HG02852 (cell line): ENCODE measurements around the gene SLC30A10.
"Not testable (repeated sequence)": the region's sequence is repeated elsewhere in the genome, so short reads cannot be mapped to it uniquely, and the experiment has no call there.

Experiments
- ATAC-seq: cut with Tn5 transposase; IDR thresholded peaks from one replicate; pipeline ENCODE4 v1.9.1; 2021; ENCODE audit warnings: mild to moderate bottlenecking, moderate library complexity; ENCODE audit not compliant: unreplicated experiment

Gene SLC30A10

DNA sequence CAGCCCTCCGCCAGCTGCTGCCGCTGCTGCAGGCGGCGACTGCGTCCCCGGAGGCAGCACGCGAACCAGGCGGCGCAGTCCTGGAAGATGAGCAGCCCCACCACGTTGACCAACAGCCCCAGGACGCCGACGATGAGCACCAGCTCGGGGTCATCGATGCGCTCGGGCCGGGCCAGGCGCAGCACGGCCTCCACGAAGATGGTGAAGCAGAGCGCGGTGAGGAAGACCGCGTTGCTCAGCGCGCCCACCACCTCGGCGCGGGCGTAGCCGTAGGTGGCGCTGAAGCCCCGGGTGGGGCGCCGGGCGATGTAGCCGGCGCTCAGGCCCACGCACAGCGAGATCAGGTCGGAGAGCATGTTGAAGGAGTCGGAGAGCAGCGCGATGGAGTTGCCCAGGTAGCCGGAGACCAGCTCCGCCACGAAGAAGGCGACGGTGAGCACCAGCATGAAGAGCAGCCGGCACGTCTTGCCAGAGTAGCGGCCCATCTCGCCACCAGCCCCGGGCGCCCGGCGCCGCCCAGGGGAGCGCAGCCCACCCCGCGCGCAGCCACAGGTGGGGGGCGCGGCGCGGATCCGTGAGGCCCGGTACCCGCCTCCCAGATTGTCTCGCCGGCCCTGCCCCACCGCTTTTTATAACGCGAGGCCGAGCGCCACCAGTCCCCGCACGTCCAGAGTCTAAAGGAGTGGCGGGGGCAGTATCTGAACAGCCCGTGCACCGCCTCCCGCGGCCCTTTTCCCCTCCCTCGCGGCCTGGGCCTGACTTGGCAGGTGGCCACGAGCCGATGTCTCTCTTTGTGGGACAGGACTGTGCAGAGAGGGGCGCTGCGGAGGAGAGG is at the start of gene SLC30A10:
TSS of gene SLC30A10 (minus strand) at position 602 of the 835 bp plus-strand sequence. CDS start at position 485, 117 bp downstream.
- peak; percentile 66 for ATAC-seq

DNA sequence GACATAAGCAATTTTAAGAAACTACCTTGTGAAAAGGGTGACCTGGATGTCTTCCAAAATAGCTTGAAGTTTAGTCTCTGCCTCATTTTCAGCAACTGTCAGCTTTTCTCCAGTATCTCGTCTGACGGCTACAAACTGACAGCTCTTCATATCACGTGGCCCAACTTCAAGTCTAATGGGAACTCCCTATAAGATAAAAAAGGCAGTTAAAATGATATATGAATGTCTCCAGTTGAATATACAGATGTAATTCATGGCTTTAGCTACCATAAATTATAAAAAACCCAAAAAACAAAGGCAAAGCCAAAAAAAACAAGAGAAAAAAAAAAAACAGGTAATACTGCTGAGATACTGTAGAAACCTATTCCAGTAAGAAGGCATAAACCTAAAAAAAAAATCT is 44.9 kb upstream of the SLC30A10 start:
- ATAC-seq: no peak

DNA sequence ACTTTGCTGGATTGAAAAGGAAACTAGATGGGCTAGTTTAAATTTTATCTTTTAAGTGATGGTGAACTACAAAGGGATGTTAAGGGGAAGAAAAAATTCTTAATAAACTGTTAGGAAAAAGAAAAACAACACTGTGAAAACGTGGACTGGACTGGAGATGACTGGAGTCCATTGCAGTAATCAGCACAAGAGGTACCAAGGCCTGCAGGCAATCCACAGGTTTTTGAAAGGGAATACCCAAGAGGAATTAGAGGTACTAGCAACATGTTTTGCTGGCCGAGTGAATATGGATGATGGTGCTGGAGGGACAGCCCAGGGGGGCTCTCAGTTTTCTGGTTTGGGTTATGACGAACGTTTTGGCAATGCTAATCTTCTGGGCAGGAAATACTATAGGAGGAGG is 39.0 kb upstream of the SLC30A10 start:
- ATAC-seq: no peak

DNA sequence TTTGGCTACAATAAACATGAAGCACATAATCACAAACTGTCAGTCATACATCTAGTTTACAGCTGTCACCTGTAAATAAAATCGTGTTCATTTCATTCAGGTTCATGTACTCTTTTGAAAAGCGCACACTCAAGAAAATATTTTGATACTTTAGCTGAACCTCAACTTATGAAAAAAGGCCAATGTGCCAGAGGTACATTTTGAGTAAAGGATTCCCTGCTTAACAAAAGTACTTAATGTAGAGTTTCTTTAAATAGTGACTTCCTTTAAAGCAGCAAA is 37.7 kb upstream of the SLC30A10 start:
- ATAC-seq: no peak

DNA sequence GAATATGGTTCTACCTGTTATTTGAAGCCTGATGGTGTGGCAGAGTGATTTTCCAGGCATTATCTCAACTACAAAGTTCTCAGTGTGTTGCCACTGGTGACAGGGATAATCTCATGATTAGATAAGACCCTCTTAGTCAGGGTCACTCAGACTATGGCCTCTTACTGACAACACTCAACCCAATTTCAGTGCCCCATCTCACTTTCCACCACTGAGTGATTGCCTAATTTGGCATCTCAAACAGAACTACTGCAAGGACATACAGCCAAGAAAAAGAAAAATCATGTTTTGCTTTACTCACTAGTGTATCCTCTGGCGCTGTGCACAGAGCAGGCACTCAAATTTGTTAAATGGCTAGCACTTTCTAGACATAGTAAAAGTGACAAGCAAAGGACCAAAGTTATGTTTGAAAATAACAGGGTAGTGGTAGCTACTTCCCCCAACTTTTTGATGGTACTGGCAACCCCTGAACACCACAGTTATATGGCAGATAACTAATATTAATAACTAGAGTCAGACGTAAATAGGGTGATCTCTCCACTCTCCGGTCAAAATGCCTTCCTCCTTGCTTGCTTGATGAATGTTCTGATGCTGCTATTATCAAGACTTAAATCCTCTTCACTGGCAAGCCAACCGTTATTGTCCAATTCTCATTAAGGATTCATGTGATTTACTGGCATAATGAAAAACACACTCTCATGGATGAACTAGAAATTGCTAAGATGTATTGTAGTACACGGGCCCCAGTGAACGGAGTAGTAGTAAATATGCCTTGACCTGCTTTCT is 37.1 kb upstream of the SLC30A10 start:
- no peak for ATAC-seq

DNA sequence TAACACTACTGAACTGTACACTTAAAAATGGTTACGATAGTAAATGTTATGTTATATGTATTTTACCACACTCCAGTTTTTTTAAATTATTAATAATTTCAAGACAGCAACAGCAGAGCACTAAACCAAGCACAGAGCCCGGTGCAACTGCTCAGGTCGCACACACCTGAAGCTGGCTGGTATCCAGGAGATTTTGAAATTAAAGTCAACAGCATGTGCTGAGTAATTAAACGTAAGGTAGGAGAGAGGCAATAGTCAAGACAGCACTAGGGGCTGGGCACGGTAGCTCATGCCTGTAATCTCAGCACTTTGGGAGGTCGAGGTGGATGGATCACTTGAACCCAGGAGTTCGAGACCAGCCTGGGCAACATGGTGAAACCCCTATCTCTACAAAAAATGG is 35.1 kb upstream of the SLC30A10 start:
- no peak for ATAC-seq

DNA sequence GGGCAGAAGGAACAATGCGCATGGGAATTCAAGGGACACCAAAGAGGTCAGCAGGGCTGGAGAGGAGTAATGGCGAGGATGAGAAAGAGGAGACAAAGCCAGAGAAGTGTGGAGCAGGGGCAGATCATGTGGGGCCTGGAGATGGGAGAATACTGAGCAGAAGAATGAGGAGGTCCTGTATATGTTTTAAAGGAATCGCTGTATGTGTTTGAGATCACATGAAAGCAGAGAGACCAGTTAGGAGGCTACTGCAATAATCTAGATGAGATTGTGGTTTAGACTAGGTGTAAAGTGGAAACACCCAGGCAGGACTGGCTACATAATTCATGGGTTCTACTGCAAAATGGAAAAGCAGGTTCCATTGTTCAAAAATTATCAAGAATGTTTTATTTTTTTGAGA is 33.3 kb upstream of the SLC30A10 start:
- ATAC-seq: no peak

DNA sequence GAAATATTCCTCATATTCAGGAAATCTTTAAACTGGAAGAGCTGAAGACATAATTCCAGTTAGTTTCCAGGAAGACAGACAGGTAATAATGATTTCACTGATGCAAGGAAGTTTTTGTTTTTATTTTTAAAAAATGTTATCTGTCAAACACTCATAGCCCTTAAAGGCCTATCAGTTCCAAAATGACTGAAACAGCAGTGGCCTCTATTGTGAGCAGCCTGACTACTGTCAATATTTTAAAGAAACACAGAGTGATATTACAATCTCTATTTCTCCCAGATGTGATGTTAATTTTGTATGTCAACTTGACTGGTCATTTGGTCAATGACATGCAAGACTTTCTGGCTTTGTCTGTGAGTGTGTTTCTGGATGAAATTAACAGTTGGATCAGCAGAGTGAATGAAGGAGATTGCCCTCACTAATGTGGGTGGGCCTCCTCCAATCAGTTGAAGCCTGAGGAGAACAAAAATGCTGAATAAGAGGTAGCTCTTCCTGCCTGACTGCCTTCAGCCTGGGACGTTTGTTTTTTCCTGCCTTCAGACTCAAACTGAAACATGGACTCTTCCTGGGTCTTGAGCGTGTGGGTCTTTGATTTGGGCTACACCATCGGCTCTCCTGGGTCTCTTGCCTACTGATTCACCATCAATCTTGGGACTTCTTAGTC is 31.3 kb upstream of the SLC30A10 start:
- ATAC-seq: no peak

DNA sequence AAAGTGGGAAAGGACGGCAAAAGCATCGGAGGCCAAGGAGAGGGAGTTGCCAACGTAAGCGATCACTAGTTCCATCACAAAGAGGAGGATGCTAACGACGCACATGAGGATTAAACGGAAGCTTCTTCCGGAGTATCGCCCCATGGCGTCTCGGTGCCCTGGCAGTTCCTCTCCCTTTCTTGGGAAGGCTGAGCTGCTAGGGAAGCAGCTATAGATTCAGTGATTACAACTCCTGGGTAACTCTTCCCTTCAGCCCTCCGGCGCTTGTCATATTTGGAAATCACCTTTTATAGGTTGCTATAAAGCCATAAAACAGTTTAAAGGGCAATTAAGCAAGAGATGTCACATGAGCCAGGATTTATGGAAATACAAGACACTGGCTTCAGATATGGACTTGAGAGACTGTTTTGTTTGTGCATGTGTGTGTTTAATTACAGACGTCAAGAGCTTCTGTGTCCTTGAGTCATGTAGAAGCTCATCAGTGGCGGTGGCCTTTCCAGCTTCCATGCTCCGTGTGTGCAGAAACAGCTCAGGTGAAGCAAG is 30.6 kb upstream of the SLC30A10 start:
- ATAC-seq: no peak

DNA sequence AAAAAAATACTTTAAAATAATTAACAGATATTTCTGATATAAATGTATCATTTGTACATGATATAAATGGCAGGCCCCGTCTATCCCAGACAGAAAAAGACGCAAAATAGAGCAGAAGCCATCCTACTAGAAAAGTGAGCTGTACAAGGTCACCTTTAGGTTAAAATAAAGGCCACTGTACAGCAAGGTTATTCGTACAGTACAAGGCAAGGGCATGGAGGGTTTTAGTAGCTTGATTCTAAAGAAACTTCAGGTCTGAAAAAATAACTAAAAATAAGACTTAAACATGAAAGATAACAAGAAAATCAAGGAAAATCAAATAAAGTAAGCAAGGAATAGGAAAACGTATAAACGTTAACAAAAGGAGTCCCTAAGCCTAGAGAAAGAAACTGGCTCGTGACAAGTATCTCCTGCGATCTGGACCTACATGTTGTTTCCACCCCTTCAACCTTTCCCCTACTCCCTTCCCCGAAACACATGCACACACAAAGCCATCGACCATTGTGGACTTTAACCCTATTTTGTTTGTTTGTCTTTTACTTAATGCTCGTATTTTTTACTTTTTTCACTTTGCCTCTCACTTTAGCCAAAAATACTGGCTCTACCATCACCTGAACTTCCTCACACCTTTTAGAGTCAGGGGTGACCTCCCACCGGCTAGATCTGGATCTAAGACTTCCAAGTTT is 26.5 kb upstream of the SLC30A10 start:
- no peak for ATAC-seq

DNA sequence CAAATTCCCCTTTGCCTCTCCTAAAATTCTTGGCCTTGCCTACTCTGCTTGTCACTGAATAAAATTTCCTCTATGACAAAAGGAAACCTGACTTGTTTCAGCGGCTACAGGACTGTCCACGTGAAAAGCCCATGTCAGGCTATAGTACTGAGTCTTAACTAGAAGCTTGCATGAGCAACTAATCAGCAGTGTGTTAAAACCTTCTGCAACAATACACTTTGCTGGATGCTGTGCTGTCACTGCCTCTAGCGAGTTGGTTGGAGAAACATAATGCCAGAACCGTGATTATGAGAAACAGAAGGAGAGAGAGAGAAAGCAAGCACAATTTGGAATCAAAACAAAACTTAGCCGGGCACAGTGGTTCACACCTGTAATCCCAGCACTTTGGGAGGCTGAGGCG is 25.7 kb upstream of the SLC30A10 start:
- ATAC-seq: no peak

DNA sequence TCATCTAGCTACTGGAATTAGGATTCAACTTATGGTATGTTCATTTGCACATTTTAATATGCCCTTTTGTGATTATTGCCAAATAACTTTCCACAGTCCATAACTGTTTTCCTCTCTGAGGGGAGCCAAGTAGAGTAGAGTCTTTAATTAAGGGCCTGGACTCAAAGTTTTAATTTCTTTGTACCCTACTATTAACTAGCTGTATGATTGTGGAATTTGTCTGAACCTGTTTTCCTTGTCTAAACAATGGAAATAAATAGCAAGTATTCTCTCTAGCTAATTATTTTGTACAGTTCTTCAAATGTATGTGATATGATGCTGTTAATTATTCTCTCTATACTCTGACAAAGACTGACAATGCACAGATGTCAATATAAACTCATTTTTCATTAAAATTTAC is 24.0 kb upstream of the SLC30A10 start:
- no peak for ATAC-seq

DNA sequence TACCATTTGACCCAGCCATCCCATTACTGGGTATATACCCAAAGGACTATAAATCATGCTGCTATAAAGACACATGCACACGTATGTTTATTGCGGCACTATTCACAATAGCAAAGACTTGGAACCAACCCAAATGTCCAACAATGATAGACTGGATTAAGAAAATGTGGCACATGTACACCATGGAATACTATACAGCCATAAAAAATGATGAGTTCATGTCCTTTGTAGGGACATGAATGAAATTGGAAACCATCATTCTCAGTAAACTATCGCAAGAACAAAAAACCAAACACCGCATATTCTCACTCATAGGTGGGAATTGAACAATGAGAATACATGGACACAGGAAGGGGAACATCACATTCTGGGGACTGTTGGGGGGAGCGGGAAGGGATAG is 20.9 kb upstream of the SLC30A10 start:
- ATAC-seq: not testable (repeated sequence)

DNA sequence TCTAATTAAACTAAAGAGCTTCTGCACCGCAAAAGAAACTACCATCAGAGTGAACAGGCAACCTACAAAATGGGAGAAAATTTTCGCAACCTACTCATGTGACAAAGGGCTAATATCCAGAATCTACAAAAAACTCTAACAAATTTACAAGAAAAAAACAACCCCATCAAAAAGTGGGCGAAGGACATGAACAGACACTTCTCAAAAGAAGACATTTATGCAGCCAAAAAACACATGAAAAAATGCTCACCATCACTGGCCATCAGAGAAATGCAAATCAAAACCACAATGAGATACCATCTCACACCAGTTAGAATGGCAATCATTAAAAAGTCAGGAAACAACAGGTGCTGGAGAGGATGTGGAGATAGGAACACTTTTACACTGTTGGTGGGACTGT is 20.4 kb upstream of the SLC30A10 start:
- ATAC-seq: not testable (repeated sequence)

DNA sequence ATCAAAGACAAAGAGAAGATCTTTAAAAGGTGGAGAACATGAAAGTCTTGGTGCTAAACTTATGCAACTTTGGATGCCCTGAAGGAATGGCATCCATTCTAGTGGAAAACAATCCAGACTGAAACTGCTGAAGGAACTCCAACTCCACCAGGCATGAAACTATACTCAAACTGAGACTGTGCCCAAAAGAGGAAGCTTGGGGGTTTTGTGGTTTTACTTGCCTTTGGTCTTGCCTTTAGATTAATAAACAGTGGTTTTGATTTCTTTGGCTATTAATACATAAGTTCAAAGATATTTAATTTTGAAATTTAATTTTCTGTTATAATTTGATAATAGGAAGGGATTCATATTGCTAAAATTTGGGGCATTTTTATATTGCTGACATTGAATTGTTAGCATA is 17.4 kb upstream of the SLC30A10 start:
- no peak for ATAC-seq

DNA sequence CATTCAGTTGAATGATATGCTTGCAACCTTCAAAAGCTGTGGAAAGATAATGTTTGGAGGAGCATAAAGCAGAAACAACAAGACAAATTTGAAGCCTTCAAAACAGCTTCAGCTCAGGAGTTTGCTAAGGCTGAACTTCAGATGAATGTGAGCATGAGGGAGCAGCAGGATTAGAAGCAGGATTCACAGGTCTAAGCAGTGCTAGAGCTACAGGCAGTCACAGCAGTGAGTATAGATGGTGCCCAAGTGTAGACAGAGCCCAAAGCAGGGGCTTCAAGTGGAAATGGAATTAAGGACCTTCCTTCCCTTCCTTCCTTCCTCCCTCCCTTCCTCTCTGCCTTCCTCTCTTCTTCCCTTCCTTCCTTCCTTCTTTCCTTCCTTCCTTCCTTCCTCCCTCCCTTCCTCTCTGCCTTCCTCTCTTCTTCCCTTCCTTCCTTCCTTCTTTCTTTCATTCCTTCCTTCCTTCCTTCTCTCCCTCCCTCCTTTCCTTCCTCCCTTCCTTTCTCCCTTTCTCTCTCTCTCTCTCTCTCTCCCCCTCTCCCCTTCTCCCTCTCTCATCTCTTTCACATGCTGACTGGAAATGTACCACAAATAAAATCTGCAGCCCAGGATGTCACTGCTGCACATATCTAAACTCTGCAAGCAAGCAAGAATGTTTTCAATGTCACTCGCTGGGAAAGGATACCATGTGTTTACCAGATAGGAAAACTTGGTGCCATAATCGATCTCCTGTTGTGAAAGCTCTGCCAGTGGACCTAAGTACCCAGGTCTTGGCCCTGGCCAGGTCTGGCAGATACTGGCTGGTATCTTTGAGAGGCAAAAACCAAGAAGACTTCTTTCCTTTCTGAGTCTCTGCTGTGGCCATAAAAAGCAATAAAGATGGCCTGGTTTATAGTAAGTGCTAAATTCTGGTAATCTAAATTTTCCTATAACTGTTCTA is 13.1 kb upstream of the SLC30A10 start:
- no peak for ATAC-seq

DNA sequence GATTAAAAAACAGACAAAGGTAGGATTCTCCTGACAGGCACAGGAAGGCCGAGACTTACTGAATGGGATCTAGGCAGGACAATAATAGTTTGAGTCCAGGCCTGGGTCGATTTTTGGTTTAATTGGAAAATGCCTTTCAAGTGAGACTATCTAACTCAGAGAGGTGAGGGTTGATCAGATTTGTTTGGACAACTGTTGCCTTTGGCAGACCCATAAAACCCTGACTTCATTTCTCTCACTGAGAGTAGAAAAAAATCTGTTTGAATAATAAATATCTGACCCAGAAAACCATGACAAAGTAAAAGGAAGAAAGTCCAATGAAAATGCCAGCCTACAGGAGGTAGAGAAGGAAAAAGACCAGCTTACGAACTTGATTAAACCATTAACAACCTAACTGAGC is 12.3 kb upstream of the SLC30A10 start:
- no peak for ATAC-seq

DNA sequence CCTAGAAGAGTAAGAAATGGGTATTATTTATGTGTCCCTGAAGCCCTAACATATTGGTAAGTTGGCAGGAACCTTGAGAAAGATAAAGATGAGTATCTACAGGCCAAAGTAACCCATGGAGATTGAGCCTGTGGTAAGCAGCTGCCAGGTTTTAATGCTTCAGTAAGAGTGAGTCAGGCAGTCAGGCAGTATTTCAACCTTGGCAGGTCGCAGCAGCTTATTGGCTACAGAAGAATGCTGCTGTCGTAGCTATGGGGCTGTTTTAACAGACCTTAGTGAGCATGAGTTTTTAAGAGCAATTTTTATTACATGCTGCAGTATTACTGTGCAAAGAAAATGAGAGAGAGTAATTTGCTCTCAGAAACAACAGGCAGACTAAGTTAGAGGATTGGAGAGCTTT is 10.3 kb upstream of the SLC30A10 start:
- ATAC-seq: no peak

DNA sequence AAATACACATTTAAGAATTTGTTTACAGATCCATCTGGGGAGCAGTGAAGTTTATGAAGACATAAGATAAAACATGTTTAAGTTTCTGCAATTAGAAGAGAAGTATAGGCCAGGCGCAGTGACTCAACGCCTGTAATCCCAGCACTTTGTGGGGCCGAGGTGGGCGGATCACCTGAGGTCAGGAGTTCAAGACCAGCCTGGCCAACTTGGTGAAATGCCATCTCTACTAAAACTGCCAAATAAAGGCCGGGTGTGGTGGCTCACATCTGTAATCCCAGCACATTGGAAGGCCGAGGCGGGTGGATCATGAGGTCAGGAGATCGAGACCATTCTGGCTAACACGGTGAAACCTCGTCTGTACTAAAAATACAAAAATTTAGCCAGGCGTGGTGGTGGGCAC is 5.4 kb upstream of the SLC30A10 start:
- ATAC-seq: not testable (repeated sequence)

DNA sequence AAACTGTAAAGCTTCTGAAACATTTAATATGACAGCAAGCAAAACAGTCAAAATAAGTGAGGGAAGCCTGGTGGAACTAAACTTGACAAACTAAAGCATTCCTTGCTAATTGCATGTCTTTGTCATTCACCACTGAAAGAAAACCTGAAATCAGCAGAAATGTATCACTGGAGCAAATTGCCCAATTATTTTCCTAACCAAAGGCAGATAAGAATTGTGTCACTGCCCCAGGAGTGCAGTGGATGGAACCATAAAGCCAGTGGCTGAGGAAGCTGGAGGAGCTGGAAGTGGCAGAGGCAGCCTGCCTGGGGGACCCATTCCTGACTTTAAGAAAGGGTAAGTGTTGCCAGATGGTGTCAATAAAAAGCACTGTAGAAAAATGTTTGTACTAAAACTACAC is 2.7 kb upstream of the SLC30A10 start:
- ATAC-seq: no peak
